ENCODE results near the gene LRRC41.

GRCh38 chr1:46275030-46275337 is 28.4 kb downstream of the LRRC41 start:
- TF ChIP-seq CTCF (tag by site-specific recombination; IDR thresholded peaks at IDR 0.05) (no peak), ZNF391 (tag by site-specific recombination; IDR thresholded peaks at IDR 0.05; ENCODE audit: borderline replicate concordance, low read depth) (no peak), PATZ1 (tag by site-specific recombination; IDR thresholded peaks at IDR 0.05) (no peak), ZNF16 (tag by site-specific recombination; IDR thresholded peaks at IDR 0.05; ENCODE audit: low read depth) (no peak), HOXA7 (CRISPR knock-in tag; IDR thresholded peaks at IDR 0.05; ENCODE audit: borderline replicate concordance) (no peak), SP7 (tag by site-specific recombination; IDR thresholded peaks at IDR 0.05) (no peak), ZNF423 (tag by site-specific recombination; IDR thresholded peaks at IDR 0.05) (no peak), KLF17 (tag by site-specific recombination; IDR thresholded peaks at IDR 0.05) (no peak)

Measured in HEK293 (cell line).